ENCODE measurements around the gene IDH3B. TPM values are rescaled to one million over a fixed set of nuclear protein-coding genes. Genes with fewer than 3 reads are reported as not detected.

Gene IDH3B
- polyA plus RNA-seq, 1 experiment, result 143 TPM

DNA sequence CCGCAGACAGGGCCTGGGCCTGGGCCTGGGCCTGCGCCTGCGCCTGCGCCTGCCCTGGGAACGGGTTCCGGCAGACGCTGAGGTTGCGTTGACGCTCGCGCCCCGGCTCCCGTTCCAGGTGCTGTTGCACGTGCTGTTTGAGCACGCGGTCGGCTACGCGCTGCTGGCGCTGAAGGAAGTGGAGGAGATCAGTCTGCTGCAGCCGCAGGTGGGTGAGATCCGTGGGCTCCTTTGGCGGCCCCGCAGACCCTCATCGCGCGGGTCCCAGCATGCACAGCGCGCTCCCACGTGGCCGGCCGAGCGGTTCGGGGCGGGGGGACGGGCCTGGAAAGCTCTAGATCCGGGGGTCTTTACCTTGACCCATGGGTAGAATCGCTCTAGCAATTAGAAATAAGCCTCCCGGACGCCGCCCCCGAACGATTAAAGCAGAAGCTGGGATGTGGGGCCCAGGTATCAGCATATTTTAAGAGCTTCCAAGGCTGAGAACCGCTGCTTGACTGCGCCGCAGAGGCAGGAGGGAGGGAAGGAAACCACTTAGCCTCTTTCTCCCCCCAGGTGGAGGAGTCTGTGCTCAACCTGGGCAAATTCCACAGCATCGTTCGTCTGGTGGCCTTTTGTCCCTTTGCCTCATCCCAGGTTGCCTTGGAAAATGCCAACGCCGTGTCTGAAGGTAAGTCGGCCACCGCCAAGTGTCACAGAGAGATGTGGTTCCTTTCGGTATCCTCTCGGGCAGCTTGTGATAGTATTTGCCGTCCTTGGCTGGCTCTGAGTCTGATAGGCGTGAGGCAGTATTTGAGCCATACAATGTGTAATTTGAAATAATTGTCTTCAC lies 11.1 kb downstream of the IDH3B start:
- POLR2A ChIA-PET, result interaction anchor here (1.5 kb wide), 1 partner anchor 11 kb away, joined by 5 read pairs; the partner anchor contains the start of gene IDH3B
- Histone ChIP-seq H3K36me3 (ENCODE audit: control insufficient read depth, insufficient read depth, low read length) (peaks cover 29% of the 10 kb centered on the region), H3K27me3 (ENCODE audit: control insufficient read depth, insufficient read depth, low read length) (no peaks in the 10 kb centered on the region), H3K4me3 (ENCODE audit: low read depth, low read length) (peak overlapping the region; percentile 87)
- DNase-seq (ENCODE audit: low read depth), result no peak
- CTCF ChIA-PET, result interaction anchor here (1.3 to 1.6 kb wide), 2 partner anchors 8 to 129 kb away, joined by 3 to 8 read pairs; no protein-coding TSS in a partner anchor
- TF ChIP-seq, protein P1, sequence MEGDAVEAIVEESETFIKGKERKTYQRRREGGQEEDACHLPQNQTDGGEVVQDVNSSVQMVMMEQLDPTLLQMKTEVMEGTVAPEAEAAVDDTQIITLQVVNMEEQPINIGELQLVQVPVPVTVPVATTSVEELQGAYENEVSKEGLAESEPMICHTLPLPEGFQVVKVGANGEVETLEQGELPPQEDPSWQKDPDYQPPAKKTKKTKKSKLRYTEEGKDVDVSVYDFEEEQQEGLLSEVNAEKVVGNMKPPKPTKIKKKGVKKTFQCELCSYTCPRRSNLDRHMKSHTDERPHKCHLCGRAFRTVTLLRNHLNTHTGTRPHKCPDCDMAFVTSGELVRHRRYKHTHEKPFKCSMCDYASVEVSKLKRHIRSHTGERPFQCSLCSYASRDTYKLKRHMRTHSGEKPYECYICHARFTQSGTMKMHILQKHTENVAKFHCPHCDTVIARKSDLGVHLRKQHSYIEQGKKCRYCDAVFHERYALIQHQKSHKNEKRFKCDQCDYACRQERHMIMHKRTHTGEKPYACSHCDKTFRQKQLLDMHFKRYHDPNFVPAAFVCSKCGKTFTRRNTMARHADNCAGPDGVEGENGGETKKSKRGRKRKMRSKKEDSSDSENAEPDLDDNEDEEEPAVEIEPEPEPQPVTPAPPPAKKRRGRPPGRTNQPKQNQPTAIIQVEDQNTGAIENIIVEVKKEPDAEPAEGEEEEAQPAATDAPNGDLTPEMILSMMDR (IDR thresholded peaks at IDR 0.05; ENCODE audit: insufficient read depth, low read depth, low read length), result no peak

DNA sequence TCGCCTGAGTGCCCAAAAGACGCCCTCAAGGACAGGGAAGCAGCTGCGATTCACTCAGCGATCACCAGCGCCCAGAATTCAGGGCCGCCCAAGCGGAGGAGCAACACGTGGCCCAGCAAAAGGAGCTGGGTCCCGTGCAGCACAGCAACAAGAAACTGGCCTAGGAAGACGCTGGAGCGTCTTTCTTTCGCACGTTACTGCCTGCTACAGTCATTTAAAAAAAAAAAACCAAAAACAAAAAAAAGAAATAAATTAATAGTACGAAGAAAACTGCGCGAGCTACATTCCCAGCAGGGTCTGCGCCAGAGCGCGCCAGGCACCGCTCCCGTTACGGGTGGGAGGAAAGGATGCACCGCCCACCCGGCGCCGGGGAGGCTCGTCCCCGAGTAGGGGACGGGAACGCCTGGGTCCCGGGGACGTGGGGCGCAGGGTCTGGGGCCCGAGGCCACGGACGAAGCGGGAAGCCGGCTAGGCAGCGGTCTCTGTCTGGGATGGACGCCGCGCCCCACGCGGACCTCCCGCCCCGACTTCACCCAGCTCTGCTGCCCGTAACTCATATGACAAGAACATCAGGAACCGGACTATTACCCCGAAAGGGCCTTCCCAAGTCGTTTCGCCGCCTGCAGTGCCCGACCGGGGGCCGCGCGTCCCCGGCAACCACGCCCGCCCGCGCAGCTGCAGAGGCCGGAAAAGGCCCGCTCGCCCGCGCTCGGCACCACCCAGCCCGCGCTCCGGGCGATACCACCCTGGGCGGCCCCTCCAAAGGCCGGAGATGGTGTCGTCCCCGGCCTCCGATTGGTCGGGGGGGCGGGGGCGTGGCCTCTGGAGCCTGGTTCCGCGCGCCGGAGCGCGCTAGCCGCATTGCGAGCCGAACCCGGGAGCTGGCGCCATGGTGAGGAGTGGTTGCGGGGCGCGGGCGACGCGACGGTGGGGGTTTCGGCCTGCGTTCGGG lies 12.0 kb downstream of the IDH3B start, which contains the start of gene NOP56:
NOP56 (plus strand) TSS at position 861 of the 952 bp plus-strand sequence; CDS start at position 890, 29 bp downstream.
- TF ChIP-seq, protein P1 (IDR thresholded peaks at IDR 0.05; ENCODE audit: insufficient read depth, low read depth, low read length), result no peak
- peaks cover 25% of the 10 kb centered on the region for H3K36me3 ChIP-seq (ENCODE audit: control insufficient read depth, insufficient read depth, low read length)
- ChIA-PET CTCF (interaction anchor here (1.6 kb wide), 1 partner anchor 128 kb away, joined by 8 read pairs; no protein-coding TSS in a partner anchor), POLR2A (interaction anchor here (0.6 to 1.5 kb wide), 2 partner anchors 12 to 145 kb away, joined by 5 read pairs; partner anchors contain the start of gene IDH3B)
- no peak for DNase-seq (ENCODE audit: low read depth)
- H3K27me3 ChIP-seq (ENCODE audit: control insufficient read depth, insufficient read depth, low read length), result no peaks in the 10 kb centered on the region
- peak within 1 kb of the TSS; percentile 87 for H3K4me3 ChIP-seq (ENCODE audit: low read depth, low read length)

DNA sequence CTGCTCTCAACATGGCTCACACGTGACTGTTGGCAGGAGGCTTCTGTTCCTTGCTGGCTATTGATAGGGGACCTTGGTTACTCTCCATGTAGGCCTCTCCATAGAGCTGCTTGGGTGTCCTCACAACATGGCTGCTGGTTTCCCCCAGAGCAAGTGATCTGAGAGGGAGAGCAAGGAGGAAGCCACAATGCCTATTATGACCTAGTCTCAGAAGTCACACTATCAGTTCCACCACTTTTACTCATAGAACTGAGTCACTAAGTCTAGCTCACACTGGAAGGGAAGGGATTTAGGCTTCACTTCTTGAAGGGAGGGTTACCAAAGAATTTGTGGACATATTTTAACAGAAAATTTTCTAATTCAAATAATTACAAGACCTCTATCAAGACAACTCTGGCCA lies 20.3 kb downstream of the IDH3B start:
- ChIA-PET CTCF (interaction anchor here (0.7 to 1.9 kb wide), 3 partner anchors 109 to 122 kb away, joined by 3 to 7 read pairs (median 5); no protein-coding TSS in a partner anchor), POLR2A (no interaction called here)
- no peaks in the 10 kb centered on the region for H3K36me3 ChIP-seq (ENCODE audit: control insufficient read depth, insufficient read depth, low read length)

DNA sequence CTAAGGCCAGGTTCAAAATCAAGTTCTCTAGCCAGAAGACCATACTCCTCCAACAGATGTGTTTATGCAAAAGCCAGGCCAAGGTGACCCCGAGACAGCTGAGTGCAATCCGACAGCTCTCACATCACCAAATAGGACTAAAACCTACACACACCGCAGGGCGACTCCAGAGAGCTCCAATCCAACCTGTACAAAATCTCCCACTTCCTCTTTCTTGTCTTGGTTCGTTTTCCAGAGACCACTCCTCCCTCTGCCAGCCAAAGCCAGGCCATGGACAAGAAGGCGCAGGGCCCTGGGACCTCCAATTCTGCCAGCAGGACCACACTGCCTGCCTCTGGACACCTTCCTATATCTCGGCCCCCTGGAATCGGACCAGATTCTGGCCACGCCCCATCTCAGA lies 23.1 kb downstream of the IDH3B start:
- no peaks in the 10 kb centered on the region for H3K27me3 ChIP-seq (ENCODE audit: control insufficient read depth, insufficient read depth, low read length)
- POLR2A ChIA-PET, result no interaction called here
- H3K36me3 ChIP-seq (ENCODE audit: control insufficient read depth, insufficient read depth, low read length), result no peaks in the 10 kb centered on the region
- TF ChIP-seq, protein P1 (IDR thresholded peaks at IDR 0.05; ENCODE audit: insufficient read depth, low read depth, low read length), result no peak
- no peak overlapping the region for H3K4me3 ChIP-seq (ENCODE audit: low read depth, low read length)
- DNase-seq (ENCODE audit: low read depth), result no peak
- CTCF ChIA-PET, result no interaction called here

More for the DNA sequence above, 20.3 kb downstream of the IDH3B start:
- no peak for DNase-seq (ENCODE audit: low read depth)
- no peaks in the 10 kb centered on the region for H3K27me3 ChIP-seq (ENCODE audit: control insufficient read depth, insufficient read depth, low read length)
- H3K4me3 ChIP-seq (ENCODE audit: low read depth, low read length), result no peak overlapping the region
- TF ChIP-seq, protein P1 (IDR thresholded peaks at IDR 0.05; ENCODE audit: insufficient read depth, low read depth, low read length), result no peak
